ENCODE data around the gene ELK4. TPM values are rescaled to one million over a fixed set of nuclear protein-coding genes. Genes with fewer than 3 reads are reported as not detected.

The ELK4 gene
- total RNA-seq, 1 experiment from 2014 or later: 13.3 TPM

GRCh38 chr1:205583461-205584130 lies 48.2 kb downstream of the ELK4 start:
- no peak for DNase-seq (ENCODE audit: low read depth)

DNA sequence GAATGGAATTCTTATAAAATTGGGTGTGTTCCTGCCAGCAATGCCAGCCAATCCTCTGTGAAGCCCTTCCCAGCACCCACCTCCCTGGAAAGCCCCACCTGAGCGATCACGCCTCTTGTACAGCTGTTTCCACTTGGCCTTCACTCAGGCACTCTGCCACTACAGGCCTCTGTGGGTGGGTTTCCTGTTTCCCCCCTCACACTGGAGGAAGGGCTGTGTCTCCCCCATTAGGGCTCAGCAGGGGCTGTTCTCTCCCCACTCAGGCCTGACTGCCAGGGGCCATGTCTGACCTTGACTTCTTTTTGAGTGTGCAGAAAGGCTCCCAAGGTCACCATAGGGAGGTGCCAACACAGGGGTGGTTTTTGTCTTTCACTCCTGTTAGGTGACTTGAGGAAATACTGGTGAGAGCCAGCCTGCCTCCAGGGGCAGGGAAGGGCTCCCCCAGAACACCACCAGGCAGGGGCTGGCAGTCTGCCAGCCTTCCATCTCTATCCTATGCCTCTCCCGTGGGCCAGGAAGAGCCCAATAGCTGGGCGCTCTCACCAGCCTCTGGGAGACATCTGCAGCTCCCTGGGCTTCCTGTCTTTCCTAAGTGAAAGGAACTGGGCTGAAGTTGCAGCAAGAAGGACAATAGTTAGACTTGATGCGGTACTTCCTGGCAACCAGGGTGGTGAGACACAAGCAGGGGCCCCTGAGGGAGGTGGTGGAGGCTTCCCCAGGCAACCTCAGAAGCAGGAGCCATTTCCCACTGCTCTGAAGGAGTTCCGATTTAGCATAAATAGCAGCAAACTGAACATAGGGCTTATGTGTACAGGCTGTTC lies 49.1 kb downstream of the ELK4 start:
- DNase-seq (ENCODE audit: low read depth): no peak

GRCh38 chr1:205582046-205582445 lies 49.8 kb downstream of the ELK4 start:
- DNase-seq (ENCODE audit: low read depth): no peak

DNA sequence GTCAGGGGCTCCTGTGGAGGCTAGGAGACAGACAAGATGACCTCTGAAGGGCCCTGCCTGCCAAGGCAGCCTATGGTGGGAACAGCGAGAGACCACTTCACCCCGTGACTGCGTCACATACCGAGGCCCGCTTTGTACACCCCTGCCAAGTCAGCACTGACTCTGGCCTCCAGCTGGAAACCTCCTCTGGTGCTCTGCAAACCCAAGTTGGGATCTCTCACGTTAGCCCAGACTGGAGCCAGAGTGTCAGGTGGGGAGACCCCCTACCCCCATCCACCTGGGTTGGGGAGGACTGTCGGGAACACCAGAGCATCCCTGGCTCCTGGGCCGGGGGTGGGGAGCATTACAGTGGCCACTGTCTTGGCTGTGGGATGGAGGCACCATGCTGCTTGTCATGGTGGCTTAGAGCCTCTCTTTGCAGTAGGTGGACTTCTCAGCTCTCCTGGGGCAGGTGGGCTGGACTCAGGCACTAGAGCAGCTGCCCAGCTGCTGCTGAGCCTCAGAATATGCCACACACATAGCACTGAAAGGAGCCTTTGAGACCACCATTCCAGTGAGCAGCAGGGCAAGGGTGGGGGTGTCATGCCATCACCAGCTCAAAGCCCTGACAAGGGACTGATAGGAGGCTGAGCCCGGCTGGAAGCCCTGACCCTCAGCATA lies 50.4 kb downstream of the ELK4 start:
- DNase-seq (ENCODE audit: low read depth): no peak

DNA sequence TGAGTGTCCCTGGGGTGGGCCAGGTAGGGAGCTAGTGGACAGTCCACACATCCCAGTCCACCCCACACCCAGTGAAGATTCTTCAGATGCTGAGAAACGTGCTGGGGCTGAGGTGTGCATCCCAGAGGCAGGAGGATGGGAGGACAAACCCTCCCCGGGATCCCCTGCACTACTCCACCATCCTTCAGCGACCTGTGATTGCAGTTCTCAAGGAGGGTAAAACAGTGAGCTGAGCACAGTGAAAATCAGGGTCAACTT lies 51.0 kb downstream of the ELK4 start:
- no peak for DNase-seq (ENCODE audit: low read depth)

DNA sequence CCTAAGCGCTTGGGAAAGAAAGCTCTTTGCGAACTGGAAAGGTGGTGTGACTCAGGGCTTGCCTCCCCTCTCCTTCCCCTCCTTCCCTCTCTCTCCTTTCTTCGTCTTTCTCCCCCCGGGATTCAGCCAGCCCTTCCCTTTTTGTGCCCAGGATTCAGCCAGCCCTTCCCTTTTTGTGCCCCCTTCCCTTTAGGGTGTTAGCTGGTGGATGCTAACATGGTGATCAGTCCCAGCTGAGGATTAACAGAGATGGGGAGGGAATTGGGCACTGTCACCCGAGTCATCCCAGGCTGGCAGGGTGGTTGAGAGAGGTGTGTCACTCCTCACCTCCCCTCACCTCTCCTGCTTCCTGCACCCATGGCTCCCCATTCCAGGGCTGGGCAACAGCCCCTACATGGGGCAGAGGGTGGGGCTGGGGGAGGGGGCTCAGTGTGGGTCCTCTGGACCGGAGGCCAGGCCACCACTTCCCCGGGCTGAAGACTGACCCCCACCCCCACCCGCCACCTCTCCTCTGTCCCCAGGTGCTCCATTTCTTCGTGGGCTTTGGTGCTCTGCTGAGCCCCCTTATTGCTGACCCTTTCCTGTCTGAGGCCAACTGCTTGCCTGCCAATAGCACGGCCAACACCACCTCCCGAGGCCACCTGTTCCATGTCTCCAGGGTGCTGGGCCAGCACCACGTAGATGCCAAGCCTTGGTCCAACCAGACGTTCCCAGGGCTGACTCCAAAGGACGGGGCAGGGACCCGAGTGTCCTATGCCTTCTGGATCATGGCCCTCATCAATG lies 51.5 kb downstream of the ELK4 start:
- DNase-seq (ENCODE audit: low read depth): no peak

- DNase-seq (ENCODE audit: low read depth): no peak
Measured at GRCh38 chr1:205579711-205580110, 52.1 kb downstream of the ELK4 start.

DNA sequence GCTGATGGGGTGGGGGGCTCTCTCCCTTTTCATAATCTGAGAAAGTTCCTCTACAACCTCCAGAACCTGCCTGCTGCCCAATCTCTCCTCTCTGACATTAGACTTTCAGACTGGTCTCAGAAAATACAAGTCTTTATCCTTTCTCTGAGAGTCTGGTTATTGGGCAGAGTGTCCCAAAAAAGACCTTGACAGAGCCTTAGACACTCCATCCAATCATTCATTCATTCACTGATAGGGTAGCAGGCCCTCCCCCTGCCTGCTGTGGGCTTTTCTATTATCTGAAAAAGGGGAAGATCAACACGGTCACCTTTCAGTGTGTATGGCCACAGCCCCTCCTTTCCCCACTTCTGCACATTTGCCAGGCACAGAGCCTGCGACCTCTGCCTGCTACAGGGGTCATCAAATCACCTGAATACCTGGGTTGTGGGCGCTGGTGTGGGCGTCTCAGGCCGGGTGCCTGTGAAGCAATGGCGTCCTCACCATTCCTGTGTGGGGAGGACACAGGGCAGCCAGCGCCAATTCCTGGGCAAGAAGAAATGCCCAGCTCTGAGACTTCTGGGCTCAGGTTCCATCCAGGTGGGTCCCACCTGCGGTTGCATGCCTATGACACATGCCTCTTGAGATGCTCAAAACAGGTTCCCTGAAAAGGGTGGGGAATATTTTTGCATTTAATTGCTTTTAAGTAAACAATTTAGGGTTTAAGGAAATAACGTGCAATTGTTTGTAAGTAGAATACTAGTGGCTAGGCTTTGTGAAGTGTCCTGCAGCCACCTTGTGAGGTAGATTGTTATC lies 52.8 kb downstream of the ELK4 start:
- DNase-seq (ENCODE audit: low read depth): no peak

GRCh38 chr1:205577874-205578658 lies 53.7 kb downstream of the ELK4 start:
- peak; percentile 42 for DNase-seq (ENCODE audit: low read depth)

GRCh38 chr1:205576805-205577761 lies 54.7 kb downstream of the ELK4 start:
- DNase-seq (ENCODE audit: low read depth): no peak

GRCh38 chr1:205576011-205576410 lies 55.8 kb downstream of the ELK4 start:
- no peak for DNase-seq (ENCODE audit: low read depth)

- no peak for DNase-seq (ENCODE audit: low read depth)
Measured at GRCh38 chr1:205575294-205575885, 56.4 kb downstream of the ELK4 start.

DNA sequence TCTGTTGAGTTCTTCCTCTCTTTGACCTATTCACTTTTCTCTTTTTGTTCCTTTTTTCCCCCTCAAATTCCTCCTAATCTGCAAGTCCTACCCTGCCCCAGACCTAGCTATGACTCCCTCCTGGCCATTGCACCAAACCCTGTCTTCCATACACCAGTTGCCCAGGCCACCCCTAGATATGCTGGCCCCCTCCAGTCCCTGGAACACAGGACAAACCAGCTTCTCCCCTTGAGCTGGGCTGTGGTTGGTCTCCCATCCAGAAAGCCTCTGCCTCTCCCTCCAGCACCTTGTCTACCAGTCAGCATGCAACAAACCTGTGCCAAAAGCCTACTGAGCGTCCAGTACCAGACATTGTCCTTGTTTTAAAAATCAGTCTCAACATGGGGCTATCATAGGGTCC lies 59.4 kb downstream of the ELK4 start:
- DNase-seq (ENCODE audit: low read depth): no peak

DNA sequence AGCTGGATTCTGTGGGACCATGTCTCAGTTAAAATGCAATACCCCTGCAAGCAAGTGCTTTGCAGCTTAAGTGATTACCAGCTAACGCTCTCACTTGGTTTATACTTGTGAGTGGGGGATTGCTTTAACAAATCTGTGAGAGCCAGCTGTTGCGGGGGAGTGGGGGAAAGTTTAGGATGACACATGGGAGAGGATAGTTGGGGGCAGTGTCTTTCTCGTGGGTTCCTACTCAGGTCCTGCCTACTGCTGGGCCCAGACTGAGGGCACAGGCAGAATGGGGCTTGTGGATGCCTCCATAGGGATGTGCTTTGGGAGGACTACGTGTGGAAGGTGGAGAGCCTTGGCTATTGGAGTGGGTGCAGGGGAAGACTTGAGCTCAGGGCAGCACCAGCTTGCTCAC lies 60.1 kb downstream of the ELK4 start:
- no peak for DNase-seq (ENCODE audit: low read depth)

DNA sequence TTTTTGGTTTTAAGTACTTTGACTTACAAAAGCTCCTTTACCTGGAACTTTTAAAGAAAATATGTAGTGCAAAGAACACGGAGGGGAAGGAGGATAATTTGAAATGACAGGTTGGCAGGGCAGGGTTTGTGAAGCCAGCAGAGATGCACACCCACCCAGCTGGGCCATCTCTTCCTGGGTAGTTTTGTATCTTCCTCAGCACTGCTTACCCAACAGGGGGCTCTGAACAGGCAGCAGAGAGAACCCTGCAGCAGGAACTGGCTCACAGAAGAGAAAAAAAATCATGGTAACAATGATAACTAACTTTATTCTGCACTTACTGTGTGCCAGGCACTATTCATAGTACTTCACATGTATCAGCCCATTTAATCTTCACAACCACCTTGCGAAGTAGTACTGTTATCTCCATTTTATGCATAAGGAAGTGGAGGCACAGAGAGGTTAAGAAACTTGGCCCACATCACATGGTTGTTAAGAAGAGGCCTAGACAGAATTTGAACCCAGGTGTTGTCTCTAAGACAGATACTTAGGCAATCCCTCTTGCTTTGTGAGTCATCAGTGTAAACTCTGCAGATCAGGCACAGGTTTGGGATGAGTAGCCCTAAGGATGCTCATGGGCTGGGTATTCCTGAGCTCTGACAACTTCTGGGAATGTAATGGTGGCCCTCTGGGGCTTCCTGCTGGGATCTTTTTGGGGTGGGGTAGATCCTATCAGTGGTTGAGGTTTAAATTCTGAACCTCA lies 60.8 kb downstream of the ELK4 start:
- no peak for DNase-seq (ENCODE audit: low read depth)

DNA sequence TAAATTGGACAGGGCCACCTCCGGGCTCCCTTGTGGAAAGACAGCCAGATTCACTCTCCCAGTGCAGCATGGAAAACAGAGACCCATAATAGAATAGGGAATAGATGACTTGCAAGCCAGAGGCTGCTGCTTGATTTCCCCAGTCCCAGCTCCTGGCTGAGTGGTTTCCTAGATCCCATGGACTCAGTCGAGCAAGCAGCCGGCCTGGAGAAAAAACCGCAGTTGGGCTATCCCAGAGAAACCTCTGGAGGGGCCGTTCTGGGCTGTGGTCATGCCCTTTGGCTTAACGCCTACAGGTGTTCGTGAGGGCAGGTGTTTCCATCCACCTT lies 61.7 kb downstream of the ELK4 start:
- no peak for DNase-seq (ENCODE audit: low read depth)

GRCh38 chr1:205569411-205570172 lies 62.2 kb downstream of the ELK4 start:
- no peak for DNase-seq (ENCODE audit: low read depth)
